Measurements from ENCODE around the gene ADAM8. TPM values are rescaled to one million over a fixed set of nuclear protein-coding genes. Genes with fewer than 3 reads are reported as not detected.
"Not testable (repeated sequence)": the region's sequence is repeated elsewhere in the genome, so short reads cannot be mapped to it uniquely, and the experiment has no call there.

The ADAM8 gene
- 0.14 and 0.68 TPM in 2 replicates for total RNA-seq

DNA sequence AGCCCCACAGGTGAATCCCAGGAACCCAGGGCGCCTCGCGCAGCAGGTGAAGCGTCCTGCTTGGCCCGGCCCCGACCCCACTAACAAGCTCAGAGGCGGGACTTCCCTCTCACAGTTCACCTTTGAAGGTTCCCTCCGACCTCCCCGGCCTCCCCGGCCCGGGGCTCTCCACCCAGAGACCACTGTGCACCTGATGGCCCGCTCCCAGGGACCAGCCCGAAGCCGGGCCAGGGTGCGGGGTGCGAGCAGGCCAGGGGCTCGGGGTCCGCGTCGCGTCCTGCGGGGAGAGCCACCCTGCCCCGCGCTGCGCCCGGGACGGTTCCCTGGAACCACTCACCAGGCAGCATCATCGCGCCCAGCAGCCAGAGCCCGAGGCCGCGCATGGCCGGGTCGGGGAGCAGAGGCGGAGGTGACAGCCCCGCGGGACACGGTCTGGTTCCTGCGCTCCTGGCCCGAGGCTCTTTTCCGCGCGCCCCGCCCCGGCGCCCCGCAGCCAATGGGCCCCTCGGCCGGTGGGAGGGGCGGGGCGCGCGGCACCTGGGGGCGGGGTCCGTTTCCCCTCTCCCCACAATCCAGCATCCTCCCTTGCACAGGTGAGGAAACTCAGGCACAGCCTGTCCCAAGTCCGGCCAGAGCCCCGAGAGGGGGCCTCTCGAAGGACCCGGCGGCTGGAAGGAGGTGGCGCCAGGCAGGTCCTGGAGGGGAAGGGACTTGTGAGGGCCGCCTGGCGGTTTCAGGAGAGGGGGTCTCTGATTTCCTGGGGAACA is at the start of gene ADAM8:
ADAM8 (minus strand) TSS at position 434 of the 767 bp plus-strand sequence; CDS start at position 383, 51 bp downstream.
- DNase-seq = no peak

DNA sequence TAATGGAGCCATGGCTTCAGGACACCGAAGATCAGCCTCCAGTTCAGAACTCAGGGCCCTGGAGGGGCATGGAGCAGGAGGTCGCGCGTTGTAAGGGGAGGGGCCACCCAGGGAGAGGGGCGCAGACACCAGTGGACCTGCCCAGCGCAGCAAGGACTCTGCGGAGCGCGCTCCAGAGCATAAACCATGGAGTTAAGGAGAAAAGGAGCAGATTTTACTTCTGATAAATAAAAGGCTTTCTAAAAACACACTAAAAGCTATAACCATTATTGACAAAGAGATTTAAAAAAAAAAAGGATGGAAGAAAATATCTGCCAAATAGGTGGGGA is 49.5 kb upstream of the ADAM8 start:
- no peak for DNase-seq

DNA sequence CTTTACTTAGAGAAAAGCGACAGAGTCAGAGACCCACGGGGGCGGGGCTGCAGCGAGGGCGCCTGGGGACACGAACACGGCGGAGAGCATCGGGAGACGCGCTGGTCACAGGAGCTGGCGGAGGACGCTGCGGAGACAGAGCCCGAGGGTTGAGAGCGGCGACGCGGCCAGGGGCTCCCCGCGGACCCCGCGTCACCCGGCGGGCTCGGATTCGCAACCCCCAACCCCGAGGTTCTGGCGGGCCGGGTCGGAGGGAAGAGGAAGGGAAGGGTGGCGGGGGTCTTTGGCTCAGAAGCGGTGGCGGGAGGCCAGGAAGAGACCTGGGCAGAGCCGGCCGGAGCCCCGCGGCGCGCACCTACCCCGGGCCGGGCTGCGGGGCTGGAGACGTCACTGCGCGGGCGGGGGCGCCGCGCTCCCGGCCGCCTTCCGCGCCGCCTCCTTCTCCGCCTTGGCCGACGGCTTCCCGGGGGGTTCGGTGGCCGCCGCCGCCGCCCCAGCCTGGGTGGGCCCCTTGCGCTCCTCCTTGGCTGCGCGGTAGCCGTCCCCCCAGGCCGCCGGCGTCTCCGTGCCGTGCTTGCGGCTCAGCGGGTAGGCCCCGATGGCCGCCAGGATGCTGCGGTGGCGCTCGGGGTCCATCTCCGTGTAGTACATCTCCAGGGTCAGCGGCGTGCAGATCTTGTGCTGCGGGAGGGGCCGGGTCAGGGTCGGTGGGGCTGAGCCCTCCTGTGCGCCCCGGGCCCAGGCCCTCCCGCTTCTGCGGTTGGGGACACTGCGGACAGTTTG is 49.0 kb upstream of the ADAM8 start:
- DNase-seq = no peak

DNA sequence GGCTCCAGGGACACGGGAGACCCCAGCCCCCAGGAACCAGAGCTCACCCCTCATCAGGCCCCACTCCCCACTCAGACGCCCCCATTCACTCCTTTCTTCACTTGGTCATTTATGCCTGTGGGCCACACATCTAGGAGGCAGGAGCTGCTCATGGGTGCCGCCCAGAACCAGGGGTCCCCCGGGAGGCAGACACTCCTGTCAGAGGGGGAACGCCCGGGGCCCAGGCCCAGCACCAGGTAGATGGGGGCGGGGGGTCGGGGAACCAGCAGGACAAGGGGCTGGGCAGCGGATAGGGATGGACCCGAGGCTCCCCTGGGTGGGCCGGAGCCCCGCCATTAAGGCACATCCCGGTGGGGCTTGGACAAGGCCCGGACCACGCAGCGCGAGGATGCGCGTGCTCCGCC is 48.2 kb upstream of the ADAM8 start:
- no peak for DNase-seq

DNA sequence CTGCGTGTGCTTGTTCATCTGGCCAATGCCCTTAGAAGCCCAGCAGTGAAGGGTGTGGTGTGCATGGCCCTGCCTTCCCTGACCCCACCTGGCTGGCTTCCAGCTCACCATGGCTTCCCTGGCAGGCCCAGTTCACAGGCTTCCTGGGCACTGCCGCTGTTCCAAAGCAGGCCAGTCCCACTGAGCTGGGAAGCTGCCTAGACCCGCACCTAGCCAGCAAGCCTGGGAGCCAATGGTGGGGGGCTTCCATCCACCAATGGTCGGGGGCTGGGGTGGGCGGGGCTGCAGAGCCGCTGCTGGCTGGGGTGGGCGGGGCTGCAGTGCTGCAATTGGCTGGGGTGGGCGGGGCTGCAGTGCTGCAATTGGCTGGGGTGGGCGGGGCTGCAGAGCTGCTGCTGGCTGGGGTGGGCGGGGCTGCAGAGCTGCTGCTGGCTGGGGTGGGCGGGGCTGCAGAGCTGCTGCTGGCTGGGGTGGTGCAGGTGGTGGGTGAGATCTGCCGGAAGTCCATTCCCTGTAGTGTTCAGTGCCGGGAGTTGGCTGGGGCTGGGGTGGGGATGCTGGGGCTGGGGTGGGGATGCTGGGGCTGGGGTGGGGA is 47.6 kb upstream of the ADAM8 start:
- DNase-seq = peak; percentile 54

DNA sequence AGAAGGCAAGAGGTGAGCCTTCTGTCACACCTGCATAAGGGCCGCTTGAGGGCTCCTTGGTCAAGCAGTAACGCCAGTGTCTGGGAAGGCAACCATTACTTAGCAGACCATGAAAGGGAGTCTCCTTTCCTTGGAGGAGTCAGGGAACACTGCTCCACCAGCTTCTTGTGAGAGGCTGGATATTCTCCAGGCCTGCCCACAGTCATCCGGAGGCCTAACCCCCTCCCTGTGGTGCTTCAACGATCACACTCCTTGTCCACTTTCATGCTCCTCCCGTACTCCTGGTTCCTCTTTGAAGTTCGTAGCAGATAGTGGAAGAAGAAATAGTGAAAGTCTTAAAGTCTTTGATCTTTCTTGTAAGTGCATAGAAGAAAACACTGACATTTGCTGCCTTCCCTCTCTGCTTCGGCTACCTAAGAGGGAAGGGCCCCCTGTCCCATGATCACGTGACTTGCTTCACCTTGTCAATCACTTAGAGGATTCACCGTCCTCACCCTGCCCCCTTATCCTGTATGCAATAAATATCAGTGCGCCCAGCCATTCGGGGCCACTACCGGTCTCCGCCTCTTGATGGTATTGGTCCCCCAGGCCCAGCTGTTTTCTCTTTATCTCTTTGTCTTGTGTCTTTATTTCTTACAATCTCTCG is 45.5 kb upstream of the ADAM8 start:
- DNase-seq = not testable (repeated sequence)

DNA sequence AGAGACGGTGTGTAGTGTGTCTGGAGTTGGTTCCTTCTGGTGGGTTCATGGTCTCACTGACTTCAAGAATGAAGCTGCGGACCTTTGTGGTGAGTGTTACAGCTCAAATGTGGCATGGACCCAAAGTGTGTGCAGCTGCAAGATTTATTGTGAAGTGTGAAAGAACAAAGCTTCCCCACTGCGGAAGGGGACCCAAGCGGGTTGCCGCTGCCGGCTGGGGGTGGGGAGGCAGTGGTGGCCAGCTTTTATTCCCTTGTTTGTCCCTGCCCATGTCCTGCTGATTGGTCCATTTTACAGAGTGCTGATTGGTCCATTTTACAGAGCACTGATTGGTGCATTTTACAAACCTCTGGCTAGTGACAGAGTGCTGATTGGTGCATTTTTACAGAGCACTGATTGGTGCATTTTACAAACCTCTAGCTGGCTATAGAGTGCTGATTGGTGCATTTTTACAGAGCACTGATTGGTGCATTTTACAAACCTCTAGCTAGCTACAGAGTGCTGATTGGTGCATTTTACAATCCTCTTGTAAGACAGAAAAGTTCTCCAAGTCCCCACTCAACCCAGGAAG is 44.3 kb upstream of the ADAM8 start:
- DNase-seq = not testable (repeated sequence)

DNA sequence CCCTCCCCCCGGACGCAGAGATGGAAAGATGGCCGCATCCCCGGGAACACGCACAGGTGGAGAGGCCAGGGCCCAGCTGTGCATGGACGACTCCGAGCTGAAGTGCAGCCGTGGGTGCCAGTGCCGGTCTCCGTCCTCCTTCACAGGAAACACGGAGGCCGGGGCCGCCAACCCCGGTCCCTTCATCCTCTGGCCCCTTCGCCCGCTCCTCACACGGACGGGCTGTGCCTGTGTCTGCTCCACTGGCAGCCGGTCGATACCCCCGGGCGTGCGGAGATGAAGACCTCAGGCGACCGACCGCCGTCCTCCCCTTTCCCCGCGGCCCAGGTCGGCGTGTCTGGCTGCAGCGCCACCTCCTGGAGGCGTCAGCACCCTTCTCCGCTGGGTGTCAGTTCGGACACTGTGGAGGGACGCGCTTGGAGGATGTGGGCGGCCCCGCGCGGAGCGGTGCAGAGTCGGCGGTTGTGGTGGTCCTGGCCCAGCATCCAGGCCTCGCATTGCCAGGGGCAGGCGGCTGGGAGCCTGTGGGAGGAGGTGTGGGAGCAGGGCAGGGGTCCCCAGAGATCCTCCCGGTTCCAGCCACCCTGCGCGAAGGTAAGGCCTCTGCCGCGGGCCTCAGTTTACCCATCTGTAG is 41.9 kb upstream of the ADAM8 start:
- DNase-seq = peak; percentile 74

DNA sequence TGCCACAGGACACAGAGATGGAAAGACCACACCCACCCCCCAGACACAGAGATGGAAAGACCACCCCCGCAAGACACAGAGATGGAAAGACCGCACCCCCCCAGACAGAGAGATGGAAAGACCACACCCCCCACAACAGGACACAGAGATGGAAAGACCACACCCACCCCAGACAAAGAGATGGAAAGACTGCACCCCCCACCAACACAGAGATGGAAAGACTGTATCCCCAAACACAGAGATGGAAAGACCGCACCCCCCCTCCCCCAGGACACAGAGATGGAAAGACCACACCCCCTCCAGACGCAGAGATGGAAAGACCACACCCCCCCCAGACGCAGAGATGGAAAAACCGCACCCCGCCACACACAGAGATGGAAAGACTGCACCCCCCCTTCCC is 40.1 kb upstream of the ADAM8 start:
- DNase-seq = no peak

DNA sequence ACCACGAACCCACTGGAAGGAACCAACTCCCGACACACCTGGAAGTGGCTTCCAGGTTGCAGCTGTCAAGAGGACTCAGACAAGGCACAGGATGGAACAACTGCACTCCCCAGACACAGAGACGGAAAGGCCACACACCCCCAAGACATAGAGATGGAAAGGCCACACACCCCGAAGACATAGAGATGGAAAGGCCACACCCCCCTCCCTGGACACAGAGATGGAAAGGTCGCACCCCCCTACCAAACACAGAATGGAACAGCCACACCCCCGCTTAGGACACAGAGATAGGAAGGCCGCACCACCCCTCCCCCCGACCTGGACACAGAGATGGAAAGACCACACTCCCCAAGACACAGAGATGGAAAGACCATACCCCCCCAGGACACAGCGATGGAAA is 39.6 kb upstream of the ADAM8 start:
- no peak for DNase-seq

DNA sequence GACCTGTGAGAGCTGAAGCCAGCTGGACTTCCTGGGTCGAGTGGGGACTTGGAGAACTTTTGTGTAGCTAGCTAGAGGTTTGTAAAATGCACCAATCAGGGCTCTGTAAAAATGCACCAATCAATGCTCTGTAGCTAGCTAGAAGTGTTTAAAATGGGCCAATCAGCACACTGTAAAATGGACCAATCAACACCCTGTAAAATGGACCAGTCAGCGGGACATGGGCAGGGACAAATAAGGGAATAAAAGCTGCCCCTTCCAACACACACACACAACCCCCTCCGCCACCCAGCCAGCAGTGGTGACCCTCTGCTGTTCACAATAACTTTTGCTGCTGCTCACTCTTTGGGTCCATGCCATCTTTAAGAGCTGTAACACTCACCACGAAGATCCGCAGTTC is 39.2 kb upstream of the ADAM8 start:
- DNase-seq = no peak

DNA sequence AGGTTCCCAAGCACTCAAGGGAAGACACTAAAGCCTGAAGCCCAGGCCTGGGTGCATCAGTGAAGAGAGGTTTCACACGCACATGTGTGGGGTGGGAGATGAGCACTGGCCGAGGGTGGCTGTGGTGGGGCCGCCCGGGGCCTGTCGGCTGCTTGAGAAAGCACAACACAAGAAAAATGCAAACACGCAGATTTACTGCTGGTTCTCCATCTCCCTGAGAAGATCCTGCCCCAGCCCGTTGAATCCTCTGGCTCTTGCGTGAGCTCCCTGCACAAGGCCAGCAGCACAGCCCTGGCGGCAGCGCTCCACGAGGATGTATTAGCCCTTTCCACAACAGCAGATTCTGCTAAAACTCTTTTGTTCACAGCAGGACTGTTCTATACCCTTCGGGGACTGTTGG is 38.2 kb upstream of the ADAM8 start:
- DNase-seq = no peak

DNA sequence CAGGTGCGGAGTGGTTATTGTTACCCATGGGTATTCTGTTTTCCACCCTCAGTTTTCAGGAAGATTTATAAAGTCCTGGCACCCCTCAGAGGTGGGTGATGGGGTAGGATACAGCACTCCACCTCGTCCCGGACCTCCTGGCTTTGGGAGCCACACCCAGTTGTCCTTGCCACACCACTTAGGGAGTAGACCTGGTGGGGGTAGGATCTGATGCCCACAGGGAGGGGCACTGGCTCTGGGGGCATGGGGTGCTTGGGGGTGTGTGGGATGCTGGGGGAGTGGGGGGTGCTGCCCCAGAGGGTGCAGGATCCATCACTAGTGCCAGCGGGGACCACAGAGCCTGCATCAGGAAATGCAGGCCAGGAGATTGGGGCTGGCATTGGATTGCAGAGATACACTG is 36.5 kb upstream of the ADAM8 start:
- no peak for DNase-seq

DNA sequence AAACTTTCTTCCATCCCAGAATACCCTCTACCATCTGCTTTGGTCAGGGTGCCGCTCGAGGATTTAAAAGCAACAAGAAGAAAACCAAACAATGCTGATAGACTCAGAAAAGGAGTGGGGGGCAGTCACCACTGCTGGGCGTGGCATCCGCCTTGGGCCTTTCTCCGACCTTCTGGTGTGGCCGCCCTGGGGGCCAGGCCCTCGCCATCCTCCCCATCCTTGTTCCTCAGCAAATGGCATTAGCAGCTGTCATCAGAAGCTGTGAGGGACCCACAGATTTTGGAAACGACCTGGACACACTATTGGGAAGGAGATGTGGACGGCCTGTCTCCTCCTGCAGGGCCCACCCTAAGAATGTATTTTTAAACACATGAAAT is 36.1 kb upstream of the ADAM8 start:
- DNase-seq = no peak

DNA sequence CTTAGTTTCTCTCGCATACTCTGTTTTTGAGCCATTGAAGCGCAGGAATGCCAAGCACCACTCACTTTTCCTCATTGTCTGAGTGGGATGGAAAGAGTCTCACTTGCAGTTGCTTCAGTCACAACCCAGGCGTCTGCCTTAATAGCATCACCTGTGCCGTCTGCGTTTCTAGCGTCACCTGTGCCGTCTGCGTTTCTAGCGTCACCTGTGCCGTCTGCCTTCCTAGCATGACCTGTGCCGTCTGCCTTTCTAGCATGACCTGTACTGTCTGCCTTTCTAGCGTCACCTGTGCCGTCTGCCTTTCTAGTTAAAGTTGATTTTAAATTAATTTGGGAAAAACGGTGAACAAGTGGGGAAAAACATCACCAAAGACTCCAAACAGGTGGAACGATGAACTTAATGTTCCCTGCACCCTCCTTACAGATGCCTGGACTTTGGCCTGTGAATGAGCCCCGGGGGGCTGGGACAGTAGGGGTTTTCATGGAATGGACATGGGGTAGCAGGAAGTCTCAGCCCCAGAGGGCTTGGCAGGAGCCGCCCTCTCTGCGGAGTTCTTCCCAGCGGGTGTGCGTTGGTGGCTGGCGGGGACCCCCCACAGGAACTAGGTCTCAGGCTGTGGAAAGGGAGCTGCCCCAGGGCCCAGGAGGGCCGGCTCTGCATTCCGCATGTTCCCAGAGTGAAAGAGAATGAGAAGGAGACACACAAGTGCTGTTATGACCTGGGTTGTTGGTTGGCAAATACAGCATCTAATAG is 35.5 kb upstream of the ADAM8 start:
- no peak for DNase-seq

DNA sequence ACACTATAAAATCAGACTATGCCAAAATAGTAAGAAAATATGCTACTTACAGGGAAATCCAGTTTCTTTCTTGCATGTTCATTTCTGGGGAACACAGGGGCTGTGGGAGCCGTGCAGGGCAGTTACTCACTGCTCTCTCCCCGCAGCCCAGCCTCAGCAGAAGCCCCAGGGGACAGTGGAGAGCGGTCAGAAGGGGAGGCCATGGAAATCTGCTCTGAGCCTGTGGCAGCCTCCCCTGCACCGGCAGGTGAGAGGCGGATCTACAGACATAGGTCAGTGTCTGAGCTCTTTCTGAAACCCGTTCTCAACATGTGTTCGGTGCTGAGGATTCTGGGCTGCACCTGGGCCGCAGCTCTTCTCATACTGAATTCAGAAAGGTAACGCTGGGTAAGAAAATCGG is 34.9 kb upstream of the ADAM8 start:
- DNase-seq = no peak

DNA sequence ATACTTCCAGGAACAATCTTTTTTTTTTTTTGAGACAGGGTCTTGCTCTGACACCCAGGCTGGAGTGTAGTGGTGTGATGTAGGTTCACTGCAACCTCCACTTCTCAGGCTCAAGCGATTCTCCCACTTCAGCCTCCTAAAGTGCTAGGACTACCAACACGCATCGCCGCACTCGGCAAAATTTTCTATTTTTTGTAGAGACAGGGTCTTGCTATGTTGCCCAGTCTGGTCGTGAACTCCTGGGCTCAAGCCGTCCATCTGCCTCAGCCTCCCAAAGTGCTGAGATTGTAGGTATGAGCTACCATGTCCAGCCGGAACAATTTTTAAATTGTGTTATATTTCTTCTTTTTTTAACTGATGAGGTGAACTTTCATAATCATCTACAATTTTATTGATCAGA is 34.1 kb upstream of the ADAM8 start:
- no peak for DNase-seq

DNA sequence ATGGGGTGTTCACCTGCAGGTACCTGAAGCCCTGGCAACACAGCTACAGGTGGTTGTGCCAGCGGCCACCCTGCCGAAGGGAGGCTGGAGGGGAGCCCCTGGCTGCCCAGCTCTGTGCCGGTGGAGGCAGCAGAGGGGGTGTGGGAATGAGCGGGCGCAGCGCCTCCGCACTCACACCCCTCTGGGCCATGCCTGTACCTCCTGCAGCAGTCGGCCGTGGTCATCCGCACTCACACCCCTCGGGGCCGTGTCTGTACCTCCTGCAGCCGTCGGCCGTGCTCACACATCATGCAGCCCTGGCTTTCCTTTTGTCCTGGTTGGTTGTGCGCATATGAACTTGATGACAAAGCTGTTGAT is 33.7 kb upstream of the ADAM8 start:
- no peak for DNase-seq

DNA sequence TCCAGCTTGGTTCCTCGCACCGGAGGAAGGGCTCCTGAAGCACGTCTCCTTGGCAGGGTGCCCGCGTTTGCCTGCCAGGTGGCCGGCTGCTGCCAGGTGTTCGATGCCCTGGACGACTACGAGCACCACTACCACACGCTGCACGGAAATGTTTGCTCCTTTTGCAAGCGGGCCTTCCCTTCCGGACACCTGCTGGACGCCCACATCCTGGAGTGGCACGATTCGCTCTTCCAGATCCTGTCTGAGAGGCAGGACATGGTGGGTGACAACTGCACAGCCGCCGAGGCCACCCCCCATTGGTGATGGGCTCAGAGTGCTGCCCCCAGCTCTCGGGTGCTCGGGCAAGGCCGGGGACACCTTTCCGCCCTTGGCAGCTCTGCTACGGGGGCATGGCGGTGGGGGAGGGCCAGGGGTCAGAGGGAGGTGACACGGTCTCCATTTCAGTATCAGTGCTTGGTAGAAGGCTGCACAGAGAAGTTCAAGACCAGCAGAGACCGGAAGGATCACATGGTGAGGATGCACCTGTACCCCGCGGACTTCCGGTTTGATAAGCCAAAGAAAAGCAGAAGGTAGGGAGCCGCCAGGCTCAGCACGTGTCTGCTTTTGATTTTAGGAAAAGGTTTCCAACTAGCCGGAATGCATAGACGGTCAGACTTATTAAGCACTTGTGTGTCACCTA is 33.2 kb upstream of the ADAM8 start:
- no peak for DNase-seq

DNA sequence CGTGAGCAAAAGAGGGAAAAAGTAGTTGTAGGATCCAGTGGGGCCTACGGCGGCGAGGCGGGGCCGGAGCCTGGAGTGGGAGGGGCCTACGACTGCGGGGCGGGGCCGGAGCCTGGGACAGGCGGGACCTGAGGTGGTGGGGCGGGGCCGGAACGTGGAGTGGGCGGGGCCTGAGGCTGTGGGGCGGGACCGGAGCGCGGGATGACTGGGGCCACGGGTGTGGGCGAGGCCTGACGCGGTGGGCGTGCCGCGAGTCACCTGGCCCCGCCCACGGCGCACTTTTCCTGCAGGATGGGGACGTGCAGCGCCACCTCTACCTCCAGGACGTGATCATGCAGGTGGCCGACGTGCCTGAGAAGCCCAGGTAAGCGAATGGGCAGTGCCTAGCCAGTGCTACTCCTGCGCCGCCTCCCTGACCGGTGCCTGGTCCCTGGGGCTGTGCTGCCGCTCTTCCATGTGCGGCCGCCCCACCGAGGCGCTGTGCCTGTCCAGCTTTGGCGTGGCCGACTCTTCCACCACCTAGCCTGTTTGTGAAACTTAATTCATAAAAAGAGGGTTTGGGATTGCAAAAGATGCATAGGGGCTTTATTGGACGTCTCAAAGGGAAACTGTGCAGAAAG is 32.5 kb upstream of the ADAM8 start:
- DNase-seq = peak; percentile 97
